T-helper 2 cell treated with Interferon-gamma antibody and Interleukin-4, amounts not matched to agents 5 μg/mL and 100 μg/mL, for 36 hours (primary cell): ENCODE measurements around the gene PAM16.

ENCODE experiments used
- DNase-seq: peaks from one replicate; pipeline ENCODE4 v3.0.0; 2021; ENCODE audit warnings: low spot score
- H3K27ac Mint-ChIP-seq: one replicate; pipeline ENCODE4 v1.8.0; 2021; ENCODE audit warnings: mild to moderate bottlenecking, mixed read lengths
- H3K27me3 Mint-ChIP-seq: one replicate; pipeline ENCODE4 v1.8.0; 2021; ENCODE audit warnings: low read depth, mixed read lengths
- H3K36me3 Mint-ChIP-seq: one replicate; pipeline ENCODE4 v1.8.0; 2021; ENCODE audit warnings: low read depth, mixed read lengths
- H3K4me1 Mint-ChIP-seq: one replicate; pipeline ENCODE4 v1.8.0; 2021; ENCODE audit warnings: low read depth, mixed read lengths
- H3K4me3 Mint-ChIP-seq: one replicate; pipeline ENCODE4 v1.8.0; 2022; ENCODE audit warnings: mild to moderate bottlenecking, moderate library complexity, mixed read lengths
- H3K9me3 Mint-ChIP-seq: one replicate; pipeline ENCODE4 v1.8.0; 2021; ENCODE audit warnings: mixed read lengths

Gene PAM16

DNA sequence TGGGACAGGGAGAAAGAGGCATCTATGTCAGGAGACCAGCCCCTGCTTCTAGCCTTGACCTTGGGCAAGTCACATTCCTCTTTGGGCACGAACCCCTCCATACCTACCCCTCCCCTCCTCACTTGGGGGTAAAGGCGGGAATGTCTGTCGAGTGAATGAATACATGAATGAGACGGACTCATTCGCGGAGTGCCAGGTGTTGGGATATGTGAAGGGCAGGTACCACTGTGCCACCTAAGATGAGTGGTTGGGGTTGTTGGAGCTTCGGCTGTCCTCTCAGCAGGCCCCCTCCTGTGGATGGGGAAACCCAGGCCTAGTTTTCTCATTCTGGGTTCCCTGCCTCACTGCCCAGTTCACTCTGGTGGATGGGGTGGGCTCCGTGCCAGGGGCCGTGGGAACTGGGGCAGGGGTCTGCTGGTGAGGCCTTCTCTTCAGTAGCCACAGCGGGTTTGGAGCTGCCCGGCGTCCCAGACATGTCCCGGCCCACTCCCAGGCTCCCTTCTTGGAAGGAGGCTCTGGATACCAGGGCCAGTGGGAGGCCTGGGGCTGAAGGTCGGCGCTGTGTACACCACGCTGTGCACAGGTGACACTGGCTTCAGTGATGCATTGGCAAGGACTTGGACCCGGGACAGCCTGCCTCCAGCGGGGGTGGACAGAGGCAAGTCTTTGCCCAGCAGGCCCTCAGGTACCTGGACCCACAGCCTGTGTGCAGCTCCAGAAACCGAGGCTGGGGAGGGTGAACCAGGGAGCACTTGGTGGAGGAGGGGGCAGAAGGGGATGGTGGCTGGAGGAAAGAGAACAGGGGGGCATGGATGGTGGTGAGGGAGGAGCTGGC is 29.6 kb downstream of the PAM16 start:
- no peaks in the 10 kb centered on the region for H3K36me3 Mint-ChIP-seq
- no peak overlapping the region for H3K4me3 Mint-ChIP-seq
- H3K27me3 Mint-ChIP-seq = peaks cover 12% of the 10 kb centered on the region

DNA sequence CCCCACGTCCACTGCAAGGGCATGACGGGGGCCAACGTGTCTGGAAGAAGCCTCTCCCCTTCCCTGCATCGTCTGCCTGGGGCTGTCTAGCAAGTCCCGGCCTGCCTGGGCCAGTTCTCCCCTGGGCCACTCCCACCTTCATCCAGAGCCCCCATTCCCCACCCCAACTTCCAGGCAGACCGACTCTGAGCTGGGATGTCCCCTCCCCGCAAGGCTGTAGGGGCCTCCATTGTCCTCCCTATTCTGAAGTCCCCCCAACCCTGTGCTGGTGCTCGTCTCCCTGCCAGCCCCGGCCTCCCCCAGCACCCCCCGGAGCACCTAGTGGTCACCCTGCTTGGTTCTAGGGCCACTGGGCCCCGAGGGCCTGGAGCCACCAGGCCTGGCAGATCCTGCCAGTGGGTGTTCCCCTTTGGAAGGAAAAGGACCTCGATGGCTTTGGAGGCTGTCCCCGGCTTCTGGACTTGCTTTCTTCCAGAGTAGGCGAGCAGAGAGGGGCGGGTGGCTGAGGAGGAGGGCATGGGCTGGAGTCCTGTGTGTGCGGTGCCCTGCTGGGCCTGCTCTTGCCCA is 30.5 kb downstream of the PAM16 start:
- H3K4me3 Mint-ChIP-seq = no peak overlapping the region
- H3K36me3 Mint-ChIP-seq = no peaks in the 10 kb centered on the region
- DNase-seq = no peak
- no peak overlapping the region for H3K27ac Mint-ChIP-seq
- H3K4me1 Mint-ChIP-seq = peaks cover 6% of the 10 kb centered on the region
- peaks cover 7% of the 10 kb centered on the region for H3K27me3 Mint-ChIP-seq
- H3K9me3 Mint-ChIP-seq = no peaks in the 10 kb centered on the region

More for the DNA sequence above, 29.6 kb downstream of the PAM16 start:
- H3K9me3 Mint-ChIP-seq = no peaks in the 10 kb centered on the region
- peaks cover 6% of the 10 kb centered on the region for H3K4me1 Mint-ChIP-seq
- DNase-seq = no peak
- no peak overlapping the region for H3K27ac Mint-ChIP-seq

DNA sequence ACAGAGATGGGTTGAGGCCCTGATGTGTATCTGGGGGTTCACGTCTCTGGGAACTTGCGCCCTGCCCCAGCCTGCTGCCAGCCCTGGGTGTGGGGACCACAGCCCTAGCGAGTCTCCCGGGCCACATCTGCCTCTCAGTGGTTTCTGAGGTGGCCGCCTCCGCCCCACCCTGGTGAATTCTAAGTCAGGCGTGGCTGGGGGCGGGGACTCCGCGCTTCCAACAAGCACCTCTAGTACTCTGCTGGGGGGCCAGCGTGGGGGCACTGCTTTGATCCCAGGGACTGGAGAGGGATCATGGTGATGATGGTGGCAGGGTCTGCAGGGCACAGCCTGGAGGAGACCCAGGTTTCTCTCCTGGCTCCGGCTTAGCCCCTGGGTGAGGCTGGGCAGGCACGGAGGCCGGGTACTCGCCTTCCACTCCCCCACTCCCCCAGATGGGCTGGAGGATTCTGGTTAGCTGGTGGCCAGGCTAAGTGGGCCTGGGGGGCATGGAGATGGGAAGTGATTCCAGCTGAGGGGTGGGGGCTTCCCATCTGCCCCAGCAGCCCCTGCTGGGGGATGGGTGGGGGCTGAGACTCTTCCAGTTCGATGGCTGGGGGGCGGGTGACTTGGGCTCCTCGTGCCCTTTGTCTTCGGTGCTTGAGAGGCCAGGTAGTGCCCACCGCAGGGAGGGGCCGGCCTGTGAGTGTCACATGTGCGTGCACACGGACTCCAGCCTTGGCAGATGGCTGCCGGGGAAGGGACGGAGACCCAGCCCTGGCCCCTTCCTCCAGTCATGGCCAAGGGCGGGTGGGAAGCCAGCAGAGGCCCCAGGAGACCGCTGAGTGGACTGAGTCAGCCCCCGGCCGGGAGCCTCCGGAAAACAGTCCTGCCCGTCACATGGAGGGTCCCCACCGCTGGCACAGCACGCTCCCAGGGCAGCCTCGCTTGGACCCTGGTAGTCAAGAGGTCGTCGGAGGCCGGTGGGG is 31.4 kb downstream of the PAM16 start:
- Mint-ChIP-seq H3K4me1 (peaks cover 9% of the 10 kb centered on the region), H3K36me3 (no peaks in the 10 kb centered on the region), H3K4me3 (peak overlapping the region; percentile 12), H3K27me3 (peaks cover 11% of the 10 kb centered on the region), H3K27ac (no peak overlapping the region), H3K9me3 (no peaks in the 10 kb centered on the region)
- DNase-seq = peak; percentile 51

DNA sequence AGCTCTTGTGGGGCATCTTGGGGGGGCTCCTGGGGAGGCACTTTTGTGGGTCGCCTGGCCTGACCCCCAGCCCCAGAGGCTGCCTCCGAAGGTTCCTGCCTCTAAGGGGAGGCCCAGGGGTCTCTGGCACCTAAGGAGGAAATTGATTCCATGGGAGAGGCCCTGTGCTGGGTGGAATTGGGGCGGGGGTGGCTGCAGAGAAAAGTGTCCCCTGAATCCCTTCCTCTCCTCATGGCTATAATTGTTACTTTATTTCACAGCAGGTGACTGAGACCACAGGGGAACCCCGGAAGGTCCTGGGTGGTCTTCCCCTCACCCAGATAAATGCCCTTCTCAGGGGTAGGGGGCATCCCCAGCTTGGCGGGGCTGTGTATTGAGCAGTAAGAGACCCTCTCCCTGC is 32.2 kb downstream of the PAM16 start:
- DNase-seq = no peak
- H3K4me1 Mint-ChIP-seq = peaks cover 17% of the 10 kb centered on the region
- H3K27me3 Mint-ChIP-seq = peaks cover 18% of the 10 kb centered on the region
- H3K9me3 Mint-ChIP-seq = no peaks in the 10 kb centered on the region
- H3K4me3 Mint-ChIP-seq = peak overlapping the region; percentile 12
- H3K36me3 Mint-ChIP-seq = peaks cover 2% of the 10 kb centered on the region
- no peak overlapping the region for H3K27ac Mint-ChIP-seq

DNA sequence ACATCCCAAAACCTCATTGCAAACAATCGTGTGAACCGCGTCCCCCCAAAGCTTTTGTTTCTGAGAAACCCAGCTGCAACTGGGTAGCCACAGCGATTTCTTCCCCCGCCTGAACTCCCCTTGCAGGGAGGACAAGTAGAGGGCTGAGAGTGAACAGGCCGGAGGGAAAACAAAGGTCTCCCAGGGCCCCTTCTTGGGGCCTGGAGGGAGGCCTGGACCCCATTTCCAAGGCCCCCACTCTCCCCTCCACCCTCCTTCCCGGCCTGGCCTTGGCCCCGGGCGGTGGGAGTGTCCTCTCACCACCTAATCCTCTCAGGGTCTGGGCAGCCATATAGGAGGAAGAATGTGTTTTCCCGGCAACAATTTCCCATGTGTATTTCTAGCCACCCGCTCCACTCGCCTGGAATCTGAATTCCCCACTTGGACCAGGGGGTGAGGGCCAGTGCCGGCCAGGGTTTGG is 32.6 kb downstream of the PAM16 start:
- H3K36me3 Mint-ChIP-seq = peaks cover 2% of the 10 kb centered on the region
- DNase-seq = no peak
- H3K4me3 Mint-ChIP-seq = no peak overlapping the region
- H3K4me1 Mint-ChIP-seq = peaks cover 17% of the 10 kb centered on the region
- H3K27me3 Mint-ChIP-seq = peaks cover 22% of the 10 kb centered on the region
- no peaks in the 10 kb centered on the region for H3K9me3 Mint-ChIP-seq
- H3K27ac Mint-ChIP-seq = no peak overlapping the region

DNA sequence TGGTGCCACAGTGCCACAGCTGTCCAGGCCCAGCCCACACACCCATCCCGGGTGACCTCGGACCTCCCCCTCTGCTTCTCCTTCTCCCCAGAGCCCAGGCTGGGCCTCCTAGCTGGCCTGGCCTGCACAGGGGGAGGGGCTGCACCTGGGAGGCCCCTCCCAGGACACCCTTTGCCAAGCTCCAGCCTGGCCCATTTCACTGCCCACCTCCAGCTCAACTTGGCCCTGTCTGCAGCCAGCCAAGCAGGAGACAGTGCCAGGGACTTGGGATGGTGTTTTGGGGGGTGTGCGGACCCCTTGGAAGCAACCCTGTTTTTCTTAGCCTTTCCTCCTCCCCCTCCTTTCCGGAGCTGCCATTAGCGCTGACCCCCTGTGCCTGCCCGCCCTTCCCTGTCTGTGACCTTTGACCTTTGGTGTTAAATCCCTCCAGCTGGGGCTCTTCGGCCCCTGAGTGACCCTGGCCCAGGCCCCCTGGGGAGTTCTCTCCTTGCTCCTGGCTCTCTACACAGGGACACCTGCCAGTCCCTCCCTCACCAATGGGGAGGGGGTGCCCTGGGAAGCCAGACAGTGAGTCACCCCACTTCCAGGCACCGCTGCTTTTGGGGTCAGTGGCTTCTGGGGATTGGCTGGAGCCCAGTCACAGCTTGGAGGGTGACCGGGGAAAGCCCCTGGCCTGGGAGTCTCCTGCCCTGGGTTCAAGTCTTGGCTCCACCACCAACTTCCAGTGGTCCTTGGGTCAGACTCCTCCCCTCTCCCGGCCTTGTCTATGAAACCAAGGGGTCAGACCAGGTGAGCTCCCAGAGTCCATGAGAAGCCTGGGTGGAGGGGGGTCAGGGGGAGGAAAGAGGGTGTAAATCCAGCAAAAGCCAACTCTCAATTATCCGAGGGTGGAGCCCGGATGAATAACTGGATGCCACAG is 33.3 kb downstream of the PAM16 start:
- Mint-ChIP-seq H3K9me3 (no peaks in the 10 kb centered on the region), H3K4me3 (peak overlapping the region; percentile 58), H3K4me1 (peaks cover 17% of the 10 kb centered on the region), H3K27ac (no peak overlapping the region), H3K36me3 (peaks cover 2% of the 10 kb centered on the region), H3K27me3 (peaks cover 22% of the 10 kb centered on the region)
- DNase-seq = no peak

DNA sequence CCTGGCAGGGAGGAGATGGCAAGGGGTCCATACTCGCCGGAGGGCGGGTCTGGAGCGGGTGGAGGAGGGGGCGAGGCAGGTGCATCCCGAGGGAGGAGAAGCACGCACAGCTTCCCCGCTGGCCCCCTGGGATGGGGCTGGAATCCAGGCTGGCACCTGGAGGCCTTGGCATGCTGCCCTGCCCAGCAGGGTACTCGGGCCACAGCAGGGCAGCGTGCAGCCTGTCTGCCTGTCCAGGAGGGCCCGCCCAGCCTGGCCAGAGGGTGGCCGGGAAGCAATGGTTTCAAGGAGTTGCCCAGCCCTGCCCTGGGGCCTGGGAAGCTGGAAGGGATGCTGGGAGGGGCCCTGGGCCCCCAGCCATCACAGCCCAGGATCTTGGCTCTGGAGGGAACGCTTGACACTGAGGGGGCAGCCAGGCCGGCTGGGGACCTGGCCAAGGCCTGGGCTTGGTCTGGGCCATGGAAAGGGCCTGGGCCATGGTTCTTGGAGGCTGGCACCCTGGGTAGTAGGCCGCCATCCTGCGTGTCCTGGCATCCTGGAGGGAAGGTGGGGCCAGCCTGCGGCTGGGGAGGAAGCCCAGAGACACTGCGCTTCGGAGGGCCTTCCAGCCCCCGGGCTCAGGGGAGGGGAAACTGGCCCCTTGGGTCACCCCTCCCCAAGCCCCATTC is 34.1 kb downstream of the PAM16 start:
- H3K27ac Mint-ChIP-seq = no peak overlapping the region
- H3K9me3 Mint-ChIP-seq = no peaks in the 10 kb centered on the region
- H3K36me3 Mint-ChIP-seq = peaks cover 2% of the 10 kb centered on the region
- no peak overlapping the region for H3K4me3 Mint-ChIP-seq
- no peak for DNase-seq
- peaks cover 22% of the 10 kb centered on the region for H3K27me3 Mint-ChIP-seq
- peaks cover 17% of the 10 kb centered on the region for H3K4me1 Mint-ChIP-seq

DNA sequence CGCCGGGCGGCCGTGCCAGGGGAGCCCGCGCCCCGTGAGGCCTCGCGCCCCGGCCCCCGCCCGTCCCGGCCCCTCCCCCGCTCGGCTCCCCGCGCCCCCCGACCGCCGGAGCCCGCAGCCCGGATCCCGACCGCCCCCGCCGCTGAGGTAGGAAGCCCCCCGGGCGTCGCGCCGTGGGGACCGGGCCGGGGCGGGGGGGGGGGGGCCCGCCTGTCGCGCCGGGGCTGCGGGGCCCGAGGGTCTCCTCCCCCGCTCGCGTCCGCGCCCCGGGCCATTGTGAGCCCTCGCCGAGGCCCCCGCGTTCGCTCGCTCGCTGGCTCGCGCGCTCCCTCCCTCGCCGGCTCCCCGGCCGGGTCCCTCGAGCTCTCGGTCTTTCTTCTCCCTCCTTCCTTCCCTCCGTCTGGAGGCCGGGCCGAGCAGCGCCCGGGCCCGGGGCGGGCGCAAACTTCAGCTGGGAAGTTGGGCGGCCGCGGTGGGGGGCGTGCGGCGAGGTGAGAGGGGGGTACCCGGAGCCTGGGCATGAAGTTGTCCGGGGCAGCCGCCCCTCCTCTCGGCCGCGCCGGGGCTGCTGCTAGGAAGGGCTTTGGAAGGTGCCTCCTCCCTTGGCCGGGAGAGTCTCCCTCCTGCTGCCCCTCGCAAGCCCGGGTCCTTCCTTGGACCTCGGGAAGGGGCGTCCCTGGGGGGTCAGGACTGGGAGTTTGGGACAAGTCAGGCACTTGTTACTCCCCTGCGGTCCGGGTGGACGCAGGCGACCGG is 34.8 kb downstream of the PAM16 start:
- peak overlapping the region; percentile 21 for H3K4me3 Mint-ChIP-seq

DNA sequence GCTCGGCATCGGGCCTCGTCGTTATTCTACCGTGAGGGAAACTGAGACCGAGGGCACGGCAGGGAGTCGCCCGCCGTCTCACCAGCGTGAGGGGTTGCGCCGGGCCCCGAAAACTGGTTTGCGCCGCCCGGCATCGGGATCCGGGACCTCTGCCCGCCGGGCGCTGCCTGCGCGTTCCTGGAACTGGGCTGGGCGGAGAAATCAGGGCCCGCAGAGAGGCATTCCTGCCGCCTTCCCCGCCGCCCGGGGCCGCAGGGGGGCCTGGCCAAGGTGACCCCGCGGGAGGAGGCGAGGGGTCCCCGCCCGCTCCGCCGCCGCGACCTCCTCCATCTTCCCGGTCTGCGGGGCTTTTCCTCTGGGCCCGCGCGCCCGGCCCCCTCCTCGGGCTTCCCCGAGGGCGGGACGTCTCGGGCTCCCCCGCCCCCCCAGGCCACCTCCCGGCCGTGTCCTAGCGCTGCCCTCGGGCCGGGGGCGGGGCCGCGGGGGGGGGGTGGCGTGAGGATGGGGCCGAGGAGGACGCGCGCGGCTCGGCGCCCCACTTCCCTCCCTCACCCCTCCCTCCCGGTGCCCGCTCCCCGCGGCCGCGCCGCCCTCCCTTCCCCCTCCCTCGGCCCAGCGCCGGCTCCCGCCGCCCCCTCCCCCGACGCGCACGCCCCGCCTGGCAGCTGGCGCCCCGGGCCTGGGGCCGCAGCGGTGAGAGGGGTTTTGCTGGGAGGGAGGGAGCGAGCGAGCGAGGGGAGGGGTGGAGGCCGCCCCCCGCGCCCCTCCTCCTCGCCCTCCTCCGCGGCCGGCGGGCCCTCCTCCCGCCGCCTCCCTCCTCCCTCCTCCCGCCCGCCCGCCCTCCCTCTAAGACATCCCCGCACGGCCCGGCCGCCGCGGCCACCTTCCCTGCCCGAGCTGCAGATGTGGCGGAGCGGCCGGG is 35.7 kb downstream of the PAM16 start, which contains the start of gene GLIS2:
Gene GLIS2 (plus strand): TSS at position 882 of the 922 bp plus-strand sequence. CDS start 16,214 bp downstream, outside the sequence.
- Mint-ChIP-seq H3K9me3 (no peaks in the 10 kb centered on the region), H3K4me1 (peaks cover 17% of the 10 kb centered on the region), H3K36me3 (peaks cover 2% of the 10 kb centered on the region), H3K27ac (peak within 1 kb of the TSS; percentile 88), H3K27me3 (peaks cover 22% of the 10 kb centered on the region), H3K4me3 (peak within 1 kb of the TSS; percentile 88)
- DNase-seq = peak; percentile 34

More for the DNA sequence above, 34.8 kb downstream of the PAM16 start:
- Mint-ChIP-seq H3K9me3 (no peaks in the 10 kb centered on the region), H3K27ac (no peak overlapping the region), H3K4me1 (peaks cover 17% of the 10 kb centered on the region), H3K27me3 (peaks cover 22% of the 10 kb centered on the region), H3K36me3 (peaks cover 2% of the 10 kb centered on the region)
- DNase-seq = no peak

DNA sequence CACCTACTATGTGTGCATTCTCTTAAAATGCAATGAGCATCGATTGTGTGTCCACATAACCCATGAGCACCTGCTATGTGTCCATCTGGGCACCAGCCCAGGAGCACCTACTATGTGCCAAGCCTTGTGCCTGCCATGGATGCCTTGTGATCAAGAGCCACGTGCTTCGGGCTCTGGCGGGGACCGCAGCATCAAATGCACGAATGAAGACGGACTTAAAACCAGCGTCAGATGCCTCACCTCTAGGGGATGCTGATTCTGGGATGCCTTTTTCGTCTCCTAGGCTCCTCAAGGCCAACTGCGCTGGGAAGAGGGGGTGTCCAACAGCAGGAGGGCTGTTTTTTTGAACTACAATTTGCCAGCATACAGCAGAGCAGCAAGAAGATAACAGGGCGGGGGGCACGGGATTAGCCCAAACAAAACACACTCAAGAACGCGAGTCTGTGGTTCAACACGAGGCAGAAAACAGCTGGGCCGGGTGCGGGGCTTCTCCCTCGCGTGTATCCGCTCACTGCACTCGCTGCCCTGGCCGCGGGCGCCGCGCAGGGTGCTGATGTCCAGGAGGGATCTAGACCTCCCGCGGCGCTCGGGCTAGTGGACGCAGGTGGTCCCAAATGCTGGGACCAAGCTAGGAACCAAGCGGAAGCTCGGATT is 36.5 kb downstream of the PAM16 start:
- H3K27ac Mint-ChIP-seq = peak overlapping the region; percentile 88
- H3K4me1 Mint-ChIP-seq = peaks cover 17% of the 10 kb centered on the region
- H3K9me3 Mint-ChIP-seq = no peaks in the 10 kb centered on the region
- DNase-seq = no peak
- peaks cover 22% of the 10 kb centered on the region for H3K27me3 Mint-ChIP-seq
- H3K4me3 Mint-ChIP-seq = peak overlapping the region; percentile 88
- H3K36me3 Mint-ChIP-seq = peaks cover 2% of the 10 kb centered on the region
